Caco-2 (cell line): Measurements from ENCODE around the gene RNF123. TPM values are rescaled to one million over a fixed set of nuclear protein-coding genes. Genes with fewer than 3 reads are reported as not detected.

Experiments used
- BruUV-seq: library from RNA; stranded (reverse); fragments of 400-500 nt; replicated peaks from 2 replicates; lab custom pipeline; 2021; lab: Mats Ljungman, UMichigan
- CTCF ChIA-PET: fragments of 300-600 bp; sonication (Branson Sonifier 250); formaldehyde crosslinking; loops from one replicate; lab custom pipeline; 2022; ENCODE audit warnings: antibody characterized with exemption; lab: Charles Lee
- POLR2A ChIA-PET: fragments of 300-600 bp; sonication (Branson Sonifier 250); formaldehyde crosslinking; loops from one replicate; lab custom pipeline; 2022; ENCODE audit warnings: antibody characterized with exemption; lab: Charles Lee
- DNase-seq, 2 experiments: peaks; one replicate each; pipeline versions ENCODE4 v3.0.0 to v3.0.0-alpha.2; 2020 to 2022
- H3K27me3 ChIP-seq: replicated peaks from 2 replicates; pipeline ENCODE4 v1.6.0; 2011; ENCODE audit warnings: low read length; ENCODE audit not compliant: control insufficient read depth, insufficient read depth
- H3K36me3 ChIP-seq: 2 replicates; pipeline ENCODE4 v1.5.1; 2011; ENCODE audit warnings: low read length; ENCODE audit not compliant: control insufficient read depth, insufficient read depth
- H3K4me1 ChIP-seq: fragments of 250-450 bp; sonication (Bioruptor Pico); 2 replicates; pipeline ENCODE4 v1.5.1; 2020; ENCODE audit warnings: mild to moderate bottlenecking
- H3K4me3 ChIP-seq: 2 replicates; pipeline ENCODE4 v1.5.1; 2011; ENCODE audit warnings: low read depth, mild to moderate bottlenecking, control low read depth, low read length
- H3K9me3 ChIP-seq: fragments of 250-450 bp; sonication (Bioruptor Pico); 2 replicates; pipeline ENCODE4 v1.5.1; 2020; ENCODE audit warnings: mild to moderate bottlenecking, moderate library complexity
- H3K27ac Mint-ChIP-seq: one replicate; pipeline ENCODE4 v1.8.0; 2022; ENCODE audit warnings: mixed read lengths; ENCODE audit not compliant: unreplicated experiment
- H3K27me3 Mint-ChIP-seq: one replicate; pipeline ENCODE4 v1.8.0; 2022; ENCODE audit warnings: mixed read lengths; ENCODE audit not compliant: insufficient read depth, unreplicated experiment
- H3K36me3 Mint-ChIP-seq: one replicate; pipeline ENCODE4 v1.8.0; 2022; ENCODE audit warnings: mild to moderate bottlenecking, mixed read lengths; ENCODE audit not compliant: insufficient read depth, unreplicated experiment
- H3K4me1 Mint-ChIP-seq: one replicate; pipeline ENCODE4 v1.8.0; 2022; ENCODE audit warnings: low read depth, mixed read lengths; ENCODE audit not compliant: unreplicated experiment
- H3K4me3 Mint-ChIP-seq: one replicate; pipeline ENCODE4 v1.8.0; 2022; ENCODE audit warnings: mild to moderate bottlenecking, moderate library complexity, mixed read lengths; ENCODE audit not compliant: unreplicated experiment
- H3K9me3 Mint-ChIP-seq: one replicate; pipeline ENCODE4 v1.8.0; 2022; ENCODE audit warnings: mixed read lengths; ENCODE audit not compliant: unreplicated experiment
- intact Hi-C: fragments of 100-400 bp; cut with micrococcal nuclease; formaldehyde crosslinking; loops from one replicate; pipeline ENCODE4 v1.10.0; 2022; ENCODE audit not compliant: unreplicated experiment
- total RNA-seq: library from RNA; stranded (reverse); gene quantifications from 2 replicates; pipeline ENCODE4 v1.2.3, GENCODE V29; 2022
- TF ChIP-seq, protein P1 (sequence below), 2 experiments: fragments of 200-600 bp in 1 of 2; IDR thresholded peaks; 1 replicate in 1 of 2; 2 replicates in 1 of 2; pipeline versions ENCODE4 v1.5.1 to v1.8.0; 2011 to 2022; ENCODE audit warnings: antibody characterized with exemption in 1 of 2, control low read depth in 1 of 2, inconsistent platforms in 1 of 2, low read depth in 1 of 2, low read length in 1 of 2, mild to moderate bottlenecking in 1 of 2, moderate library complexity in 1 of 2; ENCODE audit not compliant: insufficient read depth in 1 of 2, severe bottlenecking in 1 of 2, unreplicated experiment in 1 of 2

RNF123 gene
- total RNA-seq, 1 experiment from 2014 or later, result 45.2 TPM

DNA sequence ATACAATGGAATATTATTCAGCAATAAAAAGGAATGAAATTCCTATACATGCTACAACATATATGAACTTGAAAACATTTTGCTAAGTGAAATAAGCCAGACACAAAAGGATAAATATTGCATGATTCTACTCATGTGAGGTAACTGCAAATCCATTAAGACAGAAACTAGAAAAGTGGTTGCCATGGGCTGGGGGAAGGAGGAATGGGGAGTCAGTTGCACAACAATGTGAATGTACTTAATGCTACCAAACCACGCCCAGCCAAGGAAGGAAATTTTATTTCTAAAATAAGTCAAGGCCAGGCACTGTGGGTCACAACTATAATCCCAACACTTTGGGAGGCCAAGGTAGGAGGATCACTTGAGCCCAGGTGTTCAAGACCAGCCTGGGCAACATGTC, 44.2 kb downstream of the RNF123 start:
- POLR2A ChIA-PET, result no interaction called here
- CTCF ChIA-PET, result interaction anchor here (0.6 kb wide), 1 partner anchor 9 kb away, joined by 8 read pairs; no protein-coding TSS in a partner anchor

DNA sequence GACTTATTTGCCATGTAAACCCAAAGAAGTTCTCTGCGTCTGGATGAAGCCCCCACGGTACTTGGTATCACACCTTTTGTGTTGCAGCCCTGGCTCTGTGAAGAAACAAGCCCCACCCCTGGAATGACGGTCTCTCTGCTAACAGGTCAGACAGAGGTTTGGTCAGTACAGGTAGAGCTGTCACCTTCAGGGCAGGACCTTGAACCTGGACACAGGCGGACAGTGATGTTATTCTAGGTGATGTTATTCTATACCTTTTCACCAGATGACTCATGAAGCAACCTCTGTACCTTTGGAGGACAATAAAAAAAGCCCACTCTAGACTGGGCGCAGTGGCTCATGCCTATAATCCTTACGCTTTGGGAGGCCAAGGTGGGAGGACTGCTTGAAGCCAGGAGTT, 45.4 kb downstream of the RNF123 start:
- ChIA-PET CTCF (interaction anchor here (0.6 kb wide), 1 partner anchor 116 kb away, joined by 5 read pairs; no protein-coding TSS in a partner anchor), POLR2A (no interaction called here)
- H3K9me3 ChIP-seq, result no peaks in the 10 kb centered on the region
- Mint-ChIP-seq H3K4me1 (no peaks in the 10 kb centered on the region), H3K9me3 (no peaks in the 10 kb centered on the region), H3K36me3 (peaks cover 69% of the 10 kb centered on the region), H3K4me3 (no peak overlapping the region), H3K27ac (no peak overlapping the region), H3K27me3 (no peaks in the 10 kb centered on the region)
- no peaks in the 10 kb centered on the region for H3K27me3 ChIP-seq
- BruUV-seq, result no TSS peak
- H3K4me3 ChIP-seq, result no peak overlapping the region
- TF ChIP-seq, protein P1, sequence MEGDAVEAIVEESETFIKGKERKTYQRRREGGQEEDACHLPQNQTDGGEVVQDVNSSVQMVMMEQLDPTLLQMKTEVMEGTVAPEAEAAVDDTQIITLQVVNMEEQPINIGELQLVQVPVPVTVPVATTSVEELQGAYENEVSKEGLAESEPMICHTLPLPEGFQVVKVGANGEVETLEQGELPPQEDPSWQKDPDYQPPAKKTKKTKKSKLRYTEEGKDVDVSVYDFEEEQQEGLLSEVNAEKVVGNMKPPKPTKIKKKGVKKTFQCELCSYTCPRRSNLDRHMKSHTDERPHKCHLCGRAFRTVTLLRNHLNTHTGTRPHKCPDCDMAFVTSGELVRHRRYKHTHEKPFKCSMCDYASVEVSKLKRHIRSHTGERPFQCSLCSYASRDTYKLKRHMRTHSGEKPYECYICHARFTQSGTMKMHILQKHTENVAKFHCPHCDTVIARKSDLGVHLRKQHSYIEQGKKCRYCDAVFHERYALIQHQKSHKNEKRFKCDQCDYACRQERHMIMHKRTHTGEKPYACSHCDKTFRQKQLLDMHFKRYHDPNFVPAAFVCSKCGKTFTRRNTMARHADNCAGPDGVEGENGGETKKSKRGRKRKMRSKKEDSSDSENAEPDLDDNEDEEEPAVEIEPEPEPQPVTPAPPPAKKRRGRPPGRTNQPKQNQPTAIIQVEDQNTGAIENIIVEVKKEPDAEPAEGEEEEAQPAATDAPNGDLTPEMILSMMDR (IDR thresholded peaks at IDR 0.05; ENCODE audit: insufficient read depth in 1 of 2, low read depth in 1 of 2, low read length in 1 of 2, severe bottlenecking in 1 of 2, unreplicated experiment in 1 of 2), result no peak
- no peaks in the 10 kb centered on the region for H3K4me1 ChIP-seq
- intact Hi-C loops, result no loop called here
- DNase-seq, result no peak
- H3K36me3 ChIP-seq, result peaks cover 1% of the 10 kb centered on the region

More for the DNA sequence above, 44.2 kb downstream of the RNF123 start:
- peaks cover 73% of the 10 kb centered on the region for H3K36me3 Mint-ChIP-seq
- intact Hi-C loops, result no loop called here
- H3K27ac Mint-ChIP-seq, result no peak overlapping the region
- no peaks in the 10 kb centered on the region for H3K27me3 ChIP-seq
- peaks cover 1% of the 10 kb centered on the region for H3K36me3 ChIP-seq
- TF ChIP-seq, protein P1 (IDR thresholded peaks at IDR 0.05; ENCODE audit: insufficient read depth in 1 of 2, low read depth in 1 of 2, low read length in 1 of 2, severe bottlenecking in 1 of 2, unreplicated experiment in 1 of 2), result no peak
- no peaks in the 10 kb centered on the region for H3K4me1 Mint-ChIP-seq
- no peak for DNase-seq
- no peaks in the 10 kb centered on the region for H3K9me3 ChIP-seq
- no peak overlapping the region for H3K4me3 ChIP-seq
- BruUV-seq, result no TSS peak
- H3K4me1 ChIP-seq, result no peaks in the 10 kb centered on the region
- no peaks in the 10 kb centered on the region for H3K27me3 Mint-ChIP-seq
- H3K9me3 Mint-ChIP-seq, result no peaks in the 10 kb centered on the region
- H3K4me3 Mint-ChIP-seq, result no peak overlapping the region

DNA sequence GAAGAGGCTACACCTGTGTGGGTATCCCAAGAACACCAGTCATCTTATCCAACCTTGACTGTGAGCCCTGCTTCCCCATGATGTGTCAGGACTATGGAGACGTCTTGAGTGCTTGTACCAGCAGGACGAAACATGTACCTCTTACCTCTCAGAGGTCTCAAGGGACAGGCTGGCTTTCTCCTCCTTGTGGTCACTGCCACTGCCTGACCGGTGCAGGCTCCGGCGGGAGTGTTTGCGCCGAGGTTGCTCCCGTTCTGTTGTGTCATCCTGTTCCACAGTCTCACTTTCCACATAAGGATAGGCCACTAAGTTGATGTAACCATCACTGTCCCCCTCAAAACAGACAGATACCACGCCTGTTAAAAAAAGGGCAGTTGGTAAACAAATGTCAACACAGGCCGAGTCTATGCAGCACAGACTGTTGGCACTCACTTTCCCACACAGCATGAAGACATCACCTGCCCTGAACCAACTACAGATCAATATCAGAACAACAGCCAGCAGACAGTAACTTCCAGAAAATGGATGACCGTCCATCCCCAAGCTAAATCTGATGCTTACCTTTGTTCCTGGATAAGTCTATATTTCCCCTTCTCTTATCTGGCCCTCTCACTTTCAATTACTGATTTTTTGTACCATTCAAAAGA, 48.8 kb downstream of the RNF123 start:
- H3K27me3 ChIP-seq, result no peaks in the 10 kb centered on the region
- H3K4me3 ChIP-seq, result no peak overlapping the region
- Mint-ChIP-seq H3K36me3 (peaks cover 60% of the 10 kb centered on the region), H3K27me3 (no peaks in the 10 kb centered on the region), H3K4me3 (no peak overlapping the region), H3K9me3 (no peaks in the 10 kb centered on the region), H3K27ac (no peak overlapping the region), H3K4me1 (no peaks in the 10 kb centered on the region)
- H3K4me1 ChIP-seq, result no peaks in the 10 kb centered on the region
- H3K9me3 ChIP-seq, result no peaks in the 10 kb centered on the region
- no peak for DNase-seq
- H3K36me3 ChIP-seq, result peaks cover 1% of the 10 kb centered on the region
- TF ChIP-seq, protein P1 (IDR thresholded peaks at IDR 0.05; ENCODE audit: insufficient read depth in 1 of 2, low read depth in 1 of 2, low read length in 1 of 2, severe bottlenecking in 1 of 2, unreplicated experiment in 1 of 2), result no peak
- POLR2A ChIA-PET, result interaction anchor here (0.6 kb wide), 1 partner anchor 171 kb away, joined by 6 read pairs; no protein-coding TSS in a partner anchor
- CTCF ChIA-PET, result no interaction called here
- no TSS peak for BruUV-seq
- intact Hi-C loops, result no loop called here
